WERI-Rb-1 (cell line): ENCODE measurements around the gene ZNF677.
"Not testable (repeated sequence)": the region's sequence is repeated elsewhere in the genome, so short reads cannot be mapped to it uniquely, and the experiment has no call there.

Experiments
- DNase-seq: peaks from one replicate; pipeline ENCODE4 v3.0.0-alpha.2; 2020
- H3K27ac ChIP-seq: fragments of 250-450 bp; sonication (Bioruptor Pico); 2 replicates; pipeline ENCODE4 v1.5.1; 2020; ENCODE audit warnings: mild to moderate bottlenecking, moderate library complexity
- H3K27me3 ChIP-seq: fragments of 250-450 bp; sonication (Bioruptor Pico); 2 replicates; pipeline ENCODE4 v1.5.1; 2021; ENCODE audit warnings: mild to moderate bottlenecking, low read depth, moderate library complexity; ENCODE audit not compliant: insufficient read depth, severe bottlenecking
- H3K36me3 ChIP-seq: fragments of 250-450 bp; sonication (Bioruptor Pico); 2 replicates; pipeline ENCODE4 v1.5.1; 2020; ENCODE audit warnings: mild to moderate bottlenecking, moderate library complexity
- H3K4me3 ChIP-seq: 2 replicates; pipeline ENCODE4 v1.5.1; 2011; ENCODE audit warnings: low read depth, mild to moderate bottlenecking, control low read depth, low read length
- H3K9me3 ChIP-seq: fragments of 250-450 bp; sonication (Bioruptor Pico); 2 replicates; pipeline ENCODE4 v1.5.1; 2021; ENCODE audit warnings: mild to moderate bottlenecking, moderate library complexity; ENCODE audit not compliant: severe bottlenecking
- CTCF ChIP-seq: IDR thresholded peaks from 2 replicates; pipeline ENCODE4 v1.5.1; 2011; ENCODE audit warnings: low read depth, mild to moderate bottlenecking, control low read depth, inconsistent platforms, low read length

The ZNF677 gene

GRCh38 chr19:53195265-53195903 lies 59.3 kb downstream of the ZNF677 start:
- peak; percentile 86 for TF ChIP-seq CTCF
- H3K9me3 ChIP-seq, result peaks cover 2% of the 10 kb centered on the region
- H3K27ac ChIP-seq, result no peak overlapping the region
- no peaks in the 10 kb centered on the region for H3K27me3 ChIP-seq
- H3K36me3 ChIP-seq, result peaks cover 5% of the 10 kb centered on the region
- H3K4me3 ChIP-seq, result no peak overlapping the region
- DNase-seq, result peak; percentile 77

GRCh38 chr19:53193535-53194222 lies 61.0 kb downstream of the ZNF677 start:
- H3K9me3 ChIP-seq, result peaks cover 2% of the 10 kb centered on the region
- H3K36me3 ChIP-seq, result peaks cover 5% of the 10 kb centered on the region
- no peaks in the 10 kb centered on the region for H3K27me3 ChIP-seq
- H3K27ac ChIP-seq, result peak overlapping the region; percentile 26; the same call in 1 of the 2 replicates
- no peak for TF ChIP-seq CTCF
- H3K4me3 ChIP-seq, result peak overlapping the region; percentile 98
- DNase-seq, result peak; percentile 23

DNA sequence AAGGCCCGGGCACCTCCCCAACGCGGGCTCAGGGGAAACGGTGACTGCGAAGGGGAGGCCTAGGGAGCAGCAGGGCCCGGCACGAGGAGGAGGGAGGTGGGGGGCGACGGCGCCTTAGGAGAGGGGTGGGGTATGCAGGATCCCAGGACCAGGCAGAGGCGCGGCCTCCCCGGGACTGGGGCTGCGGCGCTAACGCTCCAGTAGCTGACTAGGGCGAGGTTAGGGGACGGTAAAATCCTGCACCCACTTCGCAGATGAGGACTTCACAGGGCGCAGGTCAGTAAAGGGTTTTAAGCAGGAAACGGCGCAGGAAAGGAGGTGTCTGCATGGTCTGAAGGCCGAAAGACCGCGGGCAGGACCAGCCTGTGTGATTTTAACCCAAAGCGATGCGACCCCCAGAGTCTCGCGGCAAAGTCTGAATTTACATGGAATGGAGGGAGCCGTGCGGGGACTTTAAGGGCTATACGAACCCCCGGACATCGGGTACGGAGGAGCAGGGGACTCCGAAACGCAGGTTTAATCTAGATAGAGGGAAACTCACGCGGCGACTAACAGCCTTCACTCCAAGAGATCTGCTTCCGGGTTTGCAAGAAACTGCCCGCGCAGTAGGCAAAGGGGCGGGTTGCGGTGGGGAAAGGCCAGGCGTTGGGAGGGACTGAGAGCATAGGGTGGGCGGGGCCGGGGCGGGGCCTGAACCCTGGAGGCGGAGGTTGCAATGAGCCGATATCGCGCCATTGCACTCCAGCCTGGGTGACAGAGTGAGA lies 61.7 kb downstream of the ZNF677 start, which contains the start of gene ZNF665:
ZNF665 (minus strand) TSS at position 588 of the 764 bp plus-strand sequence. CDS start 10,460 bp downstream, outside the sequence.
- TF ChIP-seq CTCF, result no peak

DNA sequence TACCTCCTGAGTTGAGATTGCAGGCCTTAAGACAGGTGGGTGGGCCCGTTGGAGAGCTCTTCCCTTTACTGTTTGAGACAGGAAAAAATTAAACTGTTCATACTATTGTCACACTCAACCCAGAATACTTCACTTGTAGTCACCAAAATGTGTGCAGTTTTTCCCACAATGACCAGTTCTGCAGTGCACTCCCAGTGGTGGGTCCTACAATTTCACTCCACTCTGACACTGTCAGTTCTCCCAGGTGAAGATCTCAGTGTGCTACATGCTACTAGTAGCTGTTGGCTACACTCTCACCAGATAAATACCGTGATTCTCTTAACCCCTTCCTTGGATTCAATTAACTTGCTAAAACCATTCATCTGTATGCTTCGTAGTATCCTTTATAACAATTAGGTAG lies 64.4 kb downstream of the ZNF677 start:
- Histone ChIP-seq H3K27me3 (no peaks in the 10 kb centered on the region), H3K4me3 (no peak overlapping the region), H3K27ac (no peak overlapping the region), H3K9me3 (no peaks in the 10 kb centered on the region), H3K36me3 (peaks cover 5% of the 10 kb centered on the region)
- DNase-seq, result no peak
- TF ChIP-seq CTCF, result no peak

More for the DNA sequence above, 61.7 kb downstream of the ZNF677 start, which contains the start of gene ZNF665:
- Histone ChIP-seq H3K36me3 (peaks cover 5% of the 10 kb centered on the region), H3K4me3 (peak within 1 kb of the TSS; percentile 98), H3K9me3 (peaks cover 2% of the 10 kb centered on the region), H3K27ac (peak within 1 kb of the TSS; percentile 61), H3K27me3 (no peaks in the 10 kb centered on the region)
- DNase-seq, result peak; percentile 91

DNA sequence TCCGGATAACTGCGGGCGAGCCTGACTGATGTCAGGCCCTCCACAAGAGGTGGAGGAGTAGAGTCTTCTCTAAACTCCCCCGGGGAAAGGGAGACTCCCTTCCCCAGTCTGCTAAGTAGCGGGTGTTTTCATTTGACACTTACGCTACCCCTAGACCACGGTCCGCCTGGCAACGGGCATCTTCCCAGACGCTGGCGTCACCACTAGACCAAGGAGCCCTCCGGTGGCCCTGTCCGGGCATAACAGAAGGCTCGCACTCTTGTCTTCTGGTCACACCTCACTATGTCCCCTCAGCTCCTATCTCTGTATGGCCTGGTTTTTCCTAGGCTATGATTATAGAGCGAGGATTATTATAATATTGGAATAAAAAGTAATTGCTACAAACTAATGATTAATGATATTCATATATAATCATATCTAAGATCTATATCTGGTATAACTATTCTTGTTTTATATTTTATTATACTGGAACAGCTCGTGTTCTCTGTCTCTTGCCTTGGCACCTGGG lies 64.9 kb downstream of the ZNF677 start:
- not testable (repeated sequence) for H3K4me3 ChIP-seq, H3K27ac ChIP-seq, H3K27me3 ChIP-seq, H3K9me3 ChIP-seq, H3K36me3 ChIP-seq
- DNase-seq, result peak; percentile 64
- TF ChIP-seq CTCF, result peak; percentile 18; the same call in 1 of the 2 replicates
